ENCODE results near the gene GUCA1A.
"Not testable (repeated sequence)": the region's sequence is repeated elsewhere in the genome, so short reads cannot be mapped to it uniquely, and the experiment has no call there.

The GUCA1A gene

DNA sequence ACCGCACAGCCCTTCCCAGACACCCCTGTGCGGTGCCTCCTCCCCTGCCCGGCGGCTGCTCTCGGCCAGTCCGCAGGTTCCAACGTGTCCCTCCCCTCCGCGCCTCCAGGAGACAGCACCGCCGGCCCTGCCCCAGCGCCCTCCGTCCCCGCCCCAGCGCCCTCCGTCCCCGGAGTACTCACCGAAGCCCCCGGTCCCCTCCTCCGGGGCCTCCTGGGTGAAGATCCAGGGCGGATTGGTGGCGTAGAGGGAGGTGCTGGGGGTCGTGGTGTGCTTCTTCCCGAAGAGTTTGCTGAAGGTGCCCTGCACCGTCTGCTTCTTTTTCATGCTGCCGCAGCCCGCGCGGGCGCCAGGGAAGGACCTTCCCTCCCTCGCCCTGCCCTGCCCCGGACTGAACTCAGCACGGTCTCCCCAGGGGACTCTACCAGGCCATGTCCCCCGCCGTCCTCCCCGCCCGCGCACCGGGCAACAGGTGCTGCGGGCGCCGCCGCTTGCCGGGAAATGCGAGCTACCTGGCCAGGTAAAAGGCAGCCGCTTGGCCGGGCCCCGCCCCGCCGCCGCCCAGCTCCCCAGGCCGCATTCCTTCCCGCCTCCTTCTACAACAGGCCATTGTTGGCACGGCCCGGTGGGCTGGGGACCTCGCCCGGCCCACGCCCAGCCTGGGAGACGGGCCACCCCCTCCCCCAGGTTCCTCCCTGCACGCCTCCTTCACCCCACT is 30.9 kb upstream of the GUCA1A start, which contains the start of gene C6orf132:
Gene C6orf132, minus strand, starts transcription at position 503 of the 718 bp plus-strand sequence. Its CDS starts 176 bp downstream, at position 327.
- FAIRE-seq: no peak
- DNase-seq (ENCODE audit: low spot score): peak; percentile 53

DNA sequence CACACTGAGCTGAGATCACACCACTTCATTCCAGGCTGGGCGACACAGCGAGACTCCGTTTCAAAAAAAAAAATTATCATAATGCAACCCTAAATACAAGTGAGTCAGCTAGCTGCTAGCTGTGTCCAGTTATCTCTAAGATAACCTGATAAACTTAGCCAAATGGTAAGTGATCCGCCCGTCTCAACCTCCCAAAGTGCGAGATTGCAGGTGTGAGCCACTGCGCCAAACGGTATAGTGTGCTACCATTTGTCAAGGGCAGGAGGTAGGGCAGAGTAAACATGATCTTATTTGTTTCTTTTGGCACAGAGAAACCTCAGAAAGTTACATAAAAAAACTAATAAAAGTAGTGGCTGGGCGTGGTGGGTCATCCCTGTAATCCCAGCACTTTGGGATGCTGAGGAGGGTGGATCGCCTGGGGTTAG is 26.0 kb upstream of the GUCA1A start:
- DNase-seq (ENCODE audit: low spot score): no peak
- no peak for FAIRE-seq

DNA sequence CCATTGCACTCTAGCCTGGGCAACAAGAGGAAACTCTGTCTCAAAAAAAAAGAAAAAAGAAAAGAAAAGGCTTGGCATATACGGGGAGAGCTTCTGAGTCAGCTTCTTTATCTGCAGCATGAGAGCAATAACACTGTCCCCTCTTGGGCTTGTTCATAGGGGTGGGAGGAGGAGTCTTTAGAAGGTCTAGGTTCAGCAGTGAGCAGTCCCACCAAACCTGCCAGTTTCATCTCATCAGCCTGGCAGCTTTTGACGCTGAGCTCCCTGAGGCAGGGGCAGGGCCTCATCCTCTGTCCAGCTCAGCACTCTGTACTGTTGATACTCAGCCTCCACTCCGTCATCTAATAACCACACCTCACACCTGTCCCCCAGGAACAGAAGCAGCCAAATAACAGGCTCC is 25.1 kb upstream of the GUCA1A start:
- DNase-seq (ENCODE audit: low spot score): no peak
- FAIRE-seq: no peak

DNA sequence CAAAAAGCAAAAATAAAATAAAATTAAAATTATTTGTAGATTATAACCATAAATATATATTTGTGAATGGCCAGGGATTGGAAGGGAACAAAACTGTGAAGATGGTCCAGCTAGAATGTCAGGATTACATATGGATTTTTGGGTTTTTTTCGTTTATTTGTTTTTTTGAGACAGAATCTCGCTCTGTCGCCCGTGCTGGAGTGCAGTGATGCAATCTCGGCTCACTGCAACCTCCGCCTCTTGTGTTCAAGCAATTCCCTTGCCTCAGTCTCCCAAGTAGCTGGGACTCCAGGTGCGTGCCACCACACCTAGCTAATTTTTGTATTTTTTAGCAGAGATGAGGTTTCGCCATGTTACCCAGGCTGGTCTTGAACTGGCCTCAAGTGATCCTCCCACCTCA is 22.9 kb upstream of the GUCA1A start:
- DNase-seq (ENCODE audit: low spot score) (no peak), FAIRE-seq (no peak)

DNA sequence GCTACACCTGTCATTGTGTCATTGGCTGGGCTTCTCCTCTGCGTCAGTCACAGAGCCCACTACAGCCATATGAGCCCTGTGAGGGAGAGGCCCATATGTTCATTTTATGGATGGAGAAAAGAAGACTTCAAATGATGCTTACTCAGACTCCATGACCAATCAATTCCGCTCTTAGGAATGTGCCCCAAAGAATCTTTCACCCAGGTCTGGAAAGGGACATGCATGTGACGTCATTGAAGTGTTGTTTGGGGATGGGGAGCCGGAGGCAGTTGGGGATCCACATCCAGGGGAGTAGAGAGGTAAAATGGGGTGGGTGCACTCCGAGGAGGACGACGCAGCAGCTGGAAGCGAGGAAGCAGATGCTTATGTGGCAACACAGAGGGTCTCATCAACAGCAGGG is 21.1 kb upstream of the GUCA1A start:
- FAIRE-seq (no peak), DNase-seq (ENCODE audit: low spot score) (no peak)

DNA sequence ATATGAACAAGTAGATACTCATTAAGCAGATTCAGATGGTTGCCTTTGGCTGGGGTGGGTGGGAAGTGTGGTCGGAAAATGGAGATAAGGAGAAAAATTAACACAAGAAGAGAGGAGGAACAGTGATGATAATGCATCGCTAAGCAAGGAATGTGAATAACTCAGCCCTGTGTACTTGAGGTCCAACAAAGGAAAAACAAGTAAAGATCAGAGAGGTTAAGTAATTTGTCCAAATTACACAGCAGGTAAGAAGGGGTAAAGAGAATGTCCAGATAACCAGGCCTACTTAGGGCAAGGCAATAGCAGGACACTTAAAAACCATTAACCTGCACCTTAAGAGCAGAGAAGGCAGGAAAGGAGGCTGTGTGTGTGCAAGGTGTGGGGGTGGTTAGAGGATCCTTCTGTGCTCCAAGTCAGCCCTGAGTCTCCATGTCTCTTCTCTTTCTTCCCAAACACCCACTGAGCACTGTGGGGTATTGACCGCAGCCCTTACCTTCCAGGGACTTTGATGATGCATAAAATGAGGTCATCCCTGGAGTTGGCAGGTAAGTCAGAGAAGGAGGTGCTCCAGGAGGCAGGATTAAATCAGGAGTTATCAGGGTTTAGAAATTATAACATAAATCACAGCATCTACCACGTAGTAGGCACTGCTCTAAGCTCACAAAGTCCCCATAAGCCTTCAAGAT is 20.5 kb upstream of the GUCA1A start:
- DNase-seq (ENCODE audit: low spot score): not testable (repeated sequence)
- peak; percentile 92 for FAIRE-seq

DNA sequence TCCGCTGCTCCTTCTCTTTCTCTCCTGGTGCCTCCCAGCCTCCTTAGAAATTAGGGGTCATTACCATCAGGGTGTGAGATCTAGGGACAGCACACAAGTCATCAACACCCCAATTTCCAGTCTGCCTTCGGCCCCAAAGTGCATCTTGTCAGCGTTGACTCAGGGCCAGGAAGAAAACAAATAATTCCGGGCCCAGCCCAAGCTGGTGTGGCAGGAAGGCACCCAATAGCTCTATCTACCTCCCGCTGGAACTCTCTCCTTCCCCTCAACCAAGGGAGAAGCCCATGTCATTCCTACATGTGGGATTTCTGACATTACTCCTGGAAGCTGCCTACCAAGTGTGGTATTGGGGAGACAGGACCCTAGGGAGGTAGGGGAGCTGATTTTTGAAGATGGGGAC is 19.2 kb upstream of the GUCA1A start:
- DNase-seq (ENCODE audit: low spot score) (no peak), FAIRE-seq (no peak)

DNA sequence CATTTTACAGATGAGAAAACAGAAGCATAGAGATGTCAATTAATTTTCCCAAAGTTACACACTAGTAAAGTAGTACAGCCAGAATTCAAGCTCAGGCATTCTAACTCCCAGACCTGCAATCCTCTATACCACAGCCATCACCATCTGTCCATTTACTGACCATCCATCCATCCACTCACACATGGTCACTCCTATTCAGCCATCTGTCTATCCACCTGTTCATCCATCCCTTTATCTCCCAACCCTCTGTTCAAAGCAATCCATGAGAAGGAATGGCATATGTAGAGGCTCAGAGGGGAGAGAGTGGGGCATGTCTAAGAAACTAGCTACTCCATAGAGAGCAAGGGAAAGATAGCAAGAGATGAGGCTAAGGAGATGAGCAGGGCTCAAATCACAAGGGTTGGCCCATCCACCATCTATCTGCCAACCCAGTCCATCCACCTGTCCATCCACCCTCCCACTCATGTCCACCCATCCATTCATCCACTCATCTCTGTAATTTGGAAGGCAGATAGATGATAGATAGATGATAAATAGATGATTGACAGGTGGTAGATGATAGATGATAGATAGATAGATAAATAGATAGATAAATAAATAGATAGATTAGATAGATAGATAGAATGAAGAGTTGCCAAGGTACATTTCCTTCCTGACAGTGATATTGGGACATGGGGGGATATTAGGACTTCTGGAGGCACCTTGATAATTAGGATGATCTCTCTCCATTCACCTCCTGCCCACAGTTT is 18.5 kb upstream of the GUCA1A start:
- no peak for FAIRE-seq
- no peak for DNase-seq (ENCODE audit: low spot score)

DNA sequence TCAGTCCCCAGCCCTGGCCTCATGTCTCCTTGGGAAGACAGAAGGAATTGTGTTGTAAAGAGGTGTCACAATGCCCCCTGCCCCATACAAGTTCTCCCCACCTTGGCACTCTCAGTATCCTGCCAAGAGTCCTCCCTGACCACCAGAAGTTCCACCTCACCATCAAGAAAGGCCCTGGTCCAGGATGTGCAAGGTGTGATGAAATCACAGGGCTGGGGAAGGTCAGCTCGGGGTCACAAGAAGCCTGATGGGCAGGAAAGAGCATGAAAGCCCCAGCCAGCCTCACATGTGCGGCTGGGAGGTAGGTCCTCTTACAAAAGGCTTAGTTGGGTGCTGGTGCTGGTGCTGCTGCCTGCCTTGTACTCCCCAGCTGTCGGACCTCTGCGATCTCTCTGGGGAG is 17.9 kb upstream of the GUCA1A start:
- FAIRE-seq (no peak), DNase-seq (ENCODE audit: low spot score) (no peak)

DNA sequence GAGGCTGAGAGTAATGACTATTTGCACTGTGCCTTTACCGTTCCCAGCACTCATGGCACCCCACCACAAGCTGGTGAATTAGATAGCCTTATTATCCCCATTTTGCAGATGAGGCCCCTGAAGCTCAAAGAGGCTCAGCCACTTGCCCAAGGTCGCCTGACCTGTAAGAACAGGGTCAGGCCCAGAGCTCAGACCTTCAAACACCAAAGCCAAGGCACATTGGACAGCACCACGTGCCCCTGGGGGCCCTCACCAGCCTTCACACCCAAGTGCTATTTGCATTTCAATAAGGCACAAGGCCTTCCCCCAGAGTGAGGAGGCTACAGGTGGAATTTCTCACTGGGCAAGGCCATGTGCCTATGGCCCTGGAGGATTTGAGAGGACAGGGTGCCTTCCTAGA is 16.5 kb upstream of the GUCA1A start:
- DNase-seq (ENCODE audit: low spot score): no peak

DNA sequence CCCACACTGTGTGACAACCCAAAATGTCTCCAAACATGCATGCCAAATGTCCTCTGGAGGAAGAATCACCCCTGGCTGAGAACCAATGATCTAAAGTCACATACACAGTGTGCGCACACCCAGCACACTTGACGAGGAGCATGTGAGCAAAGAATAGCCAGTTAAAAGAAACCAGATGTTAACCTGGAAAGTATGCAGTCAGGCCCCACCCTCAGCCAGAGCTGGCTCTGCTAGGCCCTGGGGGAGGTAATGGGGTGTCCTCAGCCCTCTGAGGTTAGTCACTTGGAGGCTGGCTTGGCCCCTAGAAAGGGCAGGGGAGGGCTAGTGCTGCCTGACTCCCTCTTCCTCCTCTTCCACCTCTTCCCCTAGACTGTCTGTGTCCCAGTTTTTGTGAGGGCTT is 15.2 kb upstream of the GUCA1A start:
- FAIRE-seq: no peak
- no peak for DNase-seq (ENCODE audit: low spot score)

More for the DNA sequence above, 16.5 kb upstream of the GUCA1A start:
- no peak for FAIRE-seq

DNA sequence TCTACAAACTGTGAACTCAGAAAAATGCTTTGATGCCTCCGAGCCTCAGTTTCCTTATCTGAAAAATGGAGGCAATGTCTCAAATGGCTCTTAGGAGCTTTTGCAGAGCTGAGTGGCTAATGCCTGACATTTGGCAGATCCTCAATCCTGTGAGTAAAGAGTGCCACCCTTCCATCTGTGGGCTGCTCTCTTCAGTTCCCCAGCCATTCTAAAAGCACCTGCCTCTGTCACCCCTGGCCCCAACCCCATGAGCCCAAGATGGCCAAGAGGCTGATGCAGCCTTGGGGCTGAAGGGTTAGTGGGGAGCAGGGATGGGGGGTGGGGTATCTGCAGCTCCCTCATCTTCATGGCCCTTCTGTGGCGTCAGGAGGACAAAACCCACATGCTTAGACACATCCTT is 14.5 kb upstream of the GUCA1A start:
- FAIRE-seq (no peak), DNase-seq (ENCODE audit: low spot score) (no peak)

DNA sequence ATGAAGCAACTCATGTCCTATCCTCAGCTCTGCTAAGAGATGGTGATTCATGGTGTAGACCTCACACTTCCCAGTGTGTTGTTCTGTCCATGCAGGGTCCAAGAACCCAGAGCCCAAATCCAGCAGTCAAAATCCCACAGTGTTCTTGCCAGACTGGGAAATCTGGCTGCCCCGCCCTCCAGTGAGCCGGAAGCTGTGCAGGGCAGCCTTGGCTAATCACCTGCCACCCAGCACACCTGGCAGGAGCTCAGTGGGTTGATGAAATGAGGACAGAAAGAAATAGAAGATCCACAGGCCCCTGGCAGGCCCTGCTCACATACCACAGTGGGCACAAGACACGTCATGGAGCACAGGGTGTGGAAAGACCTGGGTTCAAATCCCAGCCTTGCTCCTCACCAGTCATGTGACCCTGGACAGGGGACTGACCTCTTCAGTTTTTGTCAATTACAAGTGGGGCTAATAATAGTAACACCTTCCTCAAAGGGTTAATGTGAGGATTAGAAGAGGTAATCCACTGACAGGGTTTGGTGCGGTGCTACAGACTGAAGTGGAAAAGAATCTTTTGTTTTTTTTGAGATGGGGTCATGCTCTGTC is 13.6 kb upstream of the GUCA1A start:
- no peak for FAIRE-seq
- no peak for DNase-seq (ENCODE audit: low spot score)

DNA sequence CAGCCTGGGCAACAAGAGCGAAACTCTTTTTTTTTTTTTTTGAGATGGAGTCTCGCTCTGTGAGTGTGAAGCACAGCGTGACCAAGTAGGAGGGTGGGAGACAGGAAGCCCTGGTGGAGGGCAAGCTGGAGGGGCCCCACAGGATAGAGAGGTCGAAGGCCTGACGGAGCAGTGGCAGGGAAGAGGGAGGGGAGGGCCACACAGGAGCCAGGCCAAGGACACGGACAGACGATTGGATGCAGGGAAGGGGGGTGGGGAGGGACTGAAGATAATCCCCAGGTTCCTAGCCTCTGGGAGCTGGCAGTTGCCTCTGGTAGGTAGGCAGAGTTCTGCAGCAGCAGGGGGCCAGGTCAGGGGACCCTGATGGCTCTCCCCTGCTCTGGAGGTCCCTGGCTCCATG is 10.8 kb upstream of the GUCA1A start:
- FAIRE-seq (no peak), DNase-seq (ENCODE audit: low spot score) (no peak)

DNA sequence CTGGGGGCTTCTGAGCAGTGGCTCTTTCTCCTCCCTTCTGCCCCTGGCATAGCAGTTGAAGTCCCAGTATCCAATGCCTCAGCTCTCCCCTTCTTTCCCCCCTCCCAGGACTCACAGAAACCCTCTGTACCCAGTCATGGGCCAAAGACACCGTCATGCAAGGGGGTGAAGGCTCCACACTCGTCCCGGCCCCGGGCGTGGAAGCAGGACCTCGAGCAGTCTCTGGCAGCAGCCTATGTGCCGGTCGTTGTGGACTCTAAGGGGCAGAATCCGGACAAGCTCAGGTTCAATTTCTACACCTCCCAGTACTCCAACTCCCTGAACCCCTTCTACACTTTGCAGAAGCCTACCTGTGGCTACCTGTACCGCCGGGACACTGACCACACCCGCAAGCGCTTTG is 10.4 kb upstream of the GUCA1A start:
- FAIRE-seq: no peak

DNA sequence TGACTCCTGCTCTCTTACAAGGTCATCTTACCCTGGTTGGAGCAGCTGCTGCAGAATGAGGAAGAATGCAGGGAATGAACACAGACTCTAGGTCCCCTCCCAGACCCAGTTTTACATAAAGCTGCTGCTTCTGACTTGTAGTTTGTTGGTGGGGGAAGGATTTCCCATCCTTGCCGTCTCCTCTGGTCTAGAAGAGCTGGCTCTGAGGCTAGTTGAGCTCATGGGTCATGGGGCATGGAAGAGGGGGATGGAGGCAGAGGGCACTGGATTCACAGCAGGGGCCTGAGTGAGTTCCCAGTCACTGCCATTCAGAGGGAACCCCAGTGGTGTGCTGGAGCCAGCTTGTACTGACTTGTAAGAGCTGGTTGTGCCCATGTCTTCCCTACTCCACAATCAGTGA is 9.2 kb upstream of the GUCA1A start:
- FAIRE-seq (no peak), DNase-seq (ENCODE audit: low spot score) (no peak)

More for the DNA sequence above, 10.4 kb upstream of the GUCA1A start:
- DNase-seq (ENCODE audit: low spot score): no peak

DNA sequence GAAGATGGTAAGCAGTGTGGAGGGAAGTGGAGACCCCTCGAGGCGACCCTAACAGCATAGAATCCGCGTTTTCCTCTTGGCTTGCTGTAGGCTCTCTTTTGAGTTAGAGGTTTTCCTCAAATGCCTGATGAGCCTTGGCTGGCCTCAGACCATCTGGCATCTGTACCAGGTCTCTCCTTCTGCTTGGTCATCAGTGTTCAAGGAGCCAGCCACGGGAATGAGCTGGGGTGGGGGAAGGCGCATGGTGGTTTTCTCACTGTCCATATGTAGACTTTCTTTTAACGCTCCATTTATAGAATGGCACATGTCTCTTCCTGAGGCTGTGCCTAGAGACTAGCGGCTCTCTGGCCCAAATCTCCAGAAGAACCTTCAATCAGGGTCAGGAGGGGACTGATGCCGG is 8.1 kb upstream of the GUCA1A start:
- FAIRE-seq (no peak), DNase-seq (ENCODE audit: low spot score) (peak; percentile 18)

DNA sequence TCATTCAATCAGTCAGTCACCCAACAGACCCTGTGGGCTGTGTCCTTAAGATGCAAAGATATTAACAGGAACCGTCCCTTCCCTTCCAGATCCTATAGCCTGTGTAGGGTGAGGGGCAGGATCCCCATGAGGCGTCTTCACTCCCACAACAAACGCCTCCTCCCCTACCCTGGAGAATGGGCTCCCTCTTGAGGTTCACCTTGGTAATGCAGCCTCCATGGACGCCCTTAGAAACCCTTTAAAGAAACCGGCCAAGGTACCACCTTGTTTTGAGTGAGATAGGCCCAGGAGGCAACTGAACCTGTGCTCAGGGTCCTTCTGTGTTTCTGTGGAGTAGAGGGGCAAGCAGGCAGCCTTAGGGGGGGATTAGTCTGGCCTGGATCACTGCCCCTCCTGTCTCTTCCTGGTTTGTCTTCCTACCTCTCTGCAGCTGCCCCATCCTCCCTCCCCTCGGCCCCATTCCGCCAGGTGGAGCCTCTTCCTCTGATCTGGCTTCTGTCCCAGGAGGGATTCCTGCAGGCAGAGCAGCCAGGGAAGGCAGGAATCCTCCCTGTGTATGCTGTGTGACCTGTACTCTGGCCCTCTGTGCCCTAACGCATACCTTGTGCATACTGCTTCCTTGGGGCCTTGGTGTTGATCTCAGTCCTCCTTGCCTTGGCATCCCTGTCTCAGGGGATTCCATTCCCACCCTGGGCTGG is 6.6 kb upstream of the GUCA1A start:
- DNase-seq (ENCODE audit: low spot score): peak; percentile 82
- FAIRE-seq: no peak

DNA sequence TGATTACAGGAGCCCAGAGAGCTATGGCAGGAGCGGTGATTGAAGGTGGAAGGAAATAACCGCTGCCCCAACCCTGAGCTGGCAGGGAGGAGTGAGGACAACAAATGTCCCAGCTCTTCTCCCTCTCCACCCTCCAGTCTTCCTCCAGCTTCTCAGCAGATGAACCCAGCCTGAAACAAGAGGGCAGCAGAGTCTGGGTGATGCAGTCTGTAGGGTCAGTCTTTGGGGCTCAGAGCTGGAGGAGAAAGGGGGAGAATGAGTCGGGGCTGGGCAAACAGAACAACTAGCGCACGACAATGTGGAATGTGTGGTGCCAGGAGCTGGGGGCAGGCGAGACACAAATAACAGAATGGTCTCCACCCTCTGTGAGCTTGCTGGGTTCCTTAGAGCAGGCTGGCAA is 4.5 kb upstream of the GUCA1A start:
- DNase-seq (ENCODE audit: low spot score): no peak
- no peak for FAIRE-seq

DNA sequence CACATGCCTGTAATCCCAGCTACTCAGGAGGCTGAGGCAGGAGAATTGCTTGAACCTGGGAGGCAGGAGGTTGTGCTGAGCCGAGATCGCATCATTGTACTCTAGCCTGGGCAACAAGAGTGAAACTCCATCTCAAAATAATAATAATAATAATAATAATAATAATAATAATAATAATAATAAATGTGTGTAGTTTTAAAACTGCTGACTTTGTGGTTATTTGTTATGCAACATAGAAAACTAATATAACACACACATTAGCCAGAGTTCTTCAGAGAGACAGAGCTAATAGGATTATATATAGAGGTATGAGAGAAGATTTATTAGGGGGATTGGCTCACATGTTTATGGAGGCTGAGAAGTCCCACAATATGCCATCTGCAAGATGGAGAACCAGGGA is 3.4 kb upstream of the GUCA1A start:
- not testable (repeated sequence) for FAIRE-seq; DNase-seq (ENCODE audit: low spot score)
